Measurements from ENCODE around the gene PERM1.
"Not testable (repeated sequence)": the region's sequence is repeated elsewhere in the genome, so short reads cannot be mapped to it uniquely, and the experiment has no call there.

Gene PERM1

GRCh38 chr1:947958-948357 lies 33.9 kb downstream of the PERM1 start:
- no peak for DNase-seq (ENCODE audit: low read depth)

- DNase-seq (ENCODE audit: low read depth): not testable (repeated sequence)
Measured at GRCh38 chr1:946811-947210, 35.1 kb downstream of the PERM1 start.

- DNase-seq (ENCODE audit: low read depth): no peak
Measured at GRCh38 chr1:945688-946556, 36.0 kb downstream of the PERM1 start.

GRCh38 chr1:944341-945325 lies 37.3 kb downstream of the PERM1 start:
- DNase-seq (ENCODE audit: low read depth): no peak

GRCh38 chr1:943545-944340 lies 38.1 kb downstream of the PERM1 start:
- DNase-seq (ENCODE audit: low read depth): no peak

GRCh38 chr1:942864-943533 lies 38.9 kb downstream of the PERM1 start:
- DNase-seq (ENCODE audit: low read depth): no peak

GRCh38 chr1:942411-942821 lies 39.5 kb downstream of the PERM1 start:
- no peak for DNase-seq (ENCODE audit: low read depth)

- no peak for DNase-seq (ENCODE audit: low read depth)
Measured at GRCh38 chr1:941588-942383, 40.1 kb downstream of the PERM1 start.

- DNase-seq (ENCODE audit: low read depth): no peak
Measured at GRCh38 chr1:941015-941587, 40.8 kb downstream of the PERM1 start.

- DNase-seq (ENCODE audit: low read depth): no peak
Measured at GRCh38 chr1:940107-941014, 41.5 kb downstream of the PERM1 start.

- DNase-seq (ENCODE audit: low read depth): no peak
Measured at GRCh38 chr1:939511-940106, 42.3 kb downstream of the PERM1 start.

- DNase-seq (ENCODE audit: low read depth): no peak
Measured at GRCh38 chr1:938711-939489, 43.0 kb downstream of the PERM1 start.

- DNase-seq (ENCODE audit: low read depth): no peak
Measured at GRCh38 chr1:938088-938683, 43.7 kb downstream of the PERM1 start.

- no peak for DNase-seq (ENCODE audit: low read depth)
Measured at GRCh38 chr1:937521-937920, 44.4 kb downstream of the PERM1 start.

- DNase-seq (ENCODE audit: low read depth): no peak
Measured at GRCh38 chr1:936348-937264, 45.3 kb downstream of the PERM1 start.

- no peak for DNase-seq (ENCODE audit: low read depth)
Measured at GRCh38 chr1:935751-936231, 46.1 kb downstream of the PERM1 start.
